GM23248 (cell line): ENCODE data around the gene ABHD6.

Experiments used
- EZH2 ChIP-seq: fragments of 200-600 bp; sonication (generic); IDR thresholded peaks from 2 replicates; pipeline ENCODE4 v1.6.1; 2018; ENCODE audit warnings: antibody characterized with exemption, mild to moderate bottlenecking; ENCODE audit not compliant: insufficient read depth, poor library complexity, severe bottlenecking
- EZH2phosphoT487 ChIP-seq: fragments of 200-600 bp; sonication (generic); IDR thresholded peaks from 2 replicates; pipeline ENCODE4 v1.6.1; 2018; ENCODE audit warnings: antibody characterized with exemption, moderate library complexity, mild to moderate bottlenecking, low read depth; ENCODE audit not compliant: insufficient read depth

GRCh38 chr3:58203541-58203940, 34.1 kb upstream of the ABHD6 start:
- TF ChIP-seq EZH2phosphoT487, result no peak
- no peak for TF ChIP-seq EZH2
